SW 1271 (cell line): ENCODE results near the gene GBX1.

Experiments used
- DNase-seq, 2 experiments: peaks; one replicate each; lab custom pipeline; 2025; lab: John Stamatoyannopoulos, UW

Gene GBX1

DNA sequence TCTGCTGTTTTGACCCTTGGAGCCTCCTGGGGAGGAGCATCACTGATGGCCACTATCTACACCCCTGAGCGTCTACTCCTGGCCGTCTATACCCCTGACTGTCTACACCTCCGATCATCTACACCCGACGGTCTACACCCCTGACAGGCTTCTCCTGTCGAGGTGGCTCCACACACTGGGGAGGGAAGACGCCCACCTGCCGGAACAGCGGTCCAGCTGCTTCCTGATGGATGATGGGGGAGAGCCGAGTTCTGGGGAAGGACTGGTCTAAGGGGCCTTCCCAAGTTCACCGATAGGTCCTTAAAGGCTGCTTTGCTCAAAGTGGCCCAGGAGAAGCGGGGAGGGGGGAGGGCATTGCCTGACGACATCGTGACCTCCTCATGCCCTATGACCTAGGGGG, 39.4 kb downstream of the GBX1 start:
- no peak for DNase-seq

DNA sequence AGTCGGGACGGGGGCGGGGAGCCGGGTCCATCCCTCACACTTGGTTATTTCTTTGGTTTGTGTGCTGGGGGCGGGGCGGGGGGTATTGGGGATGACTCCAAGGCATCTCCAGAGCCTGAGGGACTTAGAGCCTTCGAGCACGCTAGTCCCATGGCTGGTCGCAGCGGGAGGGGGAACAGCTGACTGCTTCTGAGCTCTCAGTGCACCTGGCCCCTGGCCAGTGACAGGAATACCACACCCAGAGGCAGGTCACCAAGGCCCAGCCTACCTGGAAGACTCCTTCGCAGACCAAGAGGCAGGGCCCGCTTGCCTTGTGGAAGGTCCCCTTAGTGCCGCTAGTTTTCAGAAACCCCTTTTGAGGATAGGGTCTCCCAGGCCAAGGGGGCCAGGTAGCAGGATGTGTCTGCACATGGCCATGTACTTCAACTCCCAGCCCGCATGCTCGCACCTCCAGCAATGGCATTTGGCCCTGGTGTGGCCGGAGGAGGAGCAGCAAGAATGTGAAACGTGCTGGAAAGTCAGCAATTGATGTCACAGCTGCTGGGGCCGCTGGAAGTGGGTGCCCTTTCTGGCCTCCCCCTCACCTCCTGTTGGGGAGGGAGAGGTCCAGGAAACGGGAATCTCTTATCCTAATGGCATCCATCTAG, 40.9 kb downstream of the GBX1 start:
- DNase-seq = no peak

DNA sequence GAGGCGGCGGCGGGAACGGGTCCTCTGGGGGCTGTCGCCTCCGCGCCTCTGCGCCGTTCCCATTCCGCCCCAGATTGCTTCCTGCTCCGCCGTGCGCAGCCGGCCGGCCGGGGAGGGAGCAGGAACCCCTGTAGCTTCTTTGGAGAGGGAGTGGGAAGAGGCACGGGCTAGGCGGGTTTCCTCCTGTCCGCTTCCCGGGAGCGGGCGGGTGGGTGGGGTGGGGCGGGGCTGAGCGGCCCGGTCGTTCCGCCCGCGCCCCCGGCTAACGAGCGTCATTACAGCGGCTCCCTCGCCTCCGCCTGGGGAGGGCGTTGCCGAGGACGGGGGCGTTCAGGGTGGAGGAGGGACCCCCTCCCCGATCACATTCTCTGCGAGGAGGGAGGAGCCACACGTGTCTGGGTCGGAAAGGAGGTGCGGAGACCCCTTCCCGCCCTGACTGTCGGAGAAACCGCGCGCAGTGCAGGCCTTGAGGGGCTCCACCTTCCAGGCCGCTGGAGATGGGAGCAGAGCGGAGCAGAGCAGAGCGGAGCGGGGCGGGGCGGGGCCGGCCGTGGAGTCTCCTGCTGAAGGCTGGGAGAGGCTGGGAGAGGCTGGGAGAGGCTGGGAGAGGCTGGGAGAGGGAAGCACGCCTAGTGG, 41.5 kb downstream of the GBX1 start:
- DNase-seq = no peak

DNA sequence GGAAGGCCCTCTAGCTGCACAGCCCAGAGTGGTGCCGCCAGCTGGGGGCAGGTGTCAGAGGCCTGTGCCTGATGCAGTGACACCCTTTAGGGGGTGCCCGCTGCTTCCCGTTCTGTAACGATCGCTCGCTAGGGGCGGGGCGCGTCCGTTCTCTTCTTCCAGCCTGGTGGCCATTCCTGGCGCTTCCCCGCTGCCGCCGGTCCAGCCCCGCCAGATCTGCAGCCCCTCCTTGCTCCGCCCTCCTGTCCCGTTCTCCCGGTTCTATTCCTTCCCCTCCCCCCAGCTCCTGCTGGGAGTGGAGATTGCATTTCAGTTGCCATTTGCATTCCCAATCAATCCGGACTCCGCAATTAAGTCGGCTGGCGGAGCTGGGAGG, 42.0 kb downstream of the GBX1 start:
- no peak for DNase-seq

DNA sequence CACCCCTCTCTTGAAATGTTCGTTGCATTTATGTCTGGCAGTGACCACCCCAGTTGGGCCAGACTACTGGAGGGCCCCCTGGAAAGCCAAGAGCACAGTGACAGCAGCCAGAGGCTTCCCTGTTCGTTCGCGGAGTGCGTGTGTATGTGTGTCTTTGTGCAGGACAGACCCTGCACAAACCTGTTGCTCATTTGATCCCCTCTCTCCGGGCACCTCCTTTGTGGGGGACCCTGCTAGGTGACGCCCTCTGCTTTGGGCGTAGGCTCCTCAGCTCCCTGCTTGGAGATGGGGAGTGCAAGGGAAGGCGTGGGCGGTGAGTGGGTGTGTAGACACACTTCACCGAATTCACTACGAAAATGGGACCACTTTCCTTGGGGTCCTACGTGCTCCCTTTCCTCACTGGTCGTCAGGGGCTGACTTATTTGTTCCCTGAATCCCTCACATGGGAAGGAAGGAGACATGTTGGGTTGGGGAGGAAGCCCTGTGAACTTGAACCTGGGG, 42.5 kb downstream of the GBX1 start:
- no peak for DNase-seq

DNA sequence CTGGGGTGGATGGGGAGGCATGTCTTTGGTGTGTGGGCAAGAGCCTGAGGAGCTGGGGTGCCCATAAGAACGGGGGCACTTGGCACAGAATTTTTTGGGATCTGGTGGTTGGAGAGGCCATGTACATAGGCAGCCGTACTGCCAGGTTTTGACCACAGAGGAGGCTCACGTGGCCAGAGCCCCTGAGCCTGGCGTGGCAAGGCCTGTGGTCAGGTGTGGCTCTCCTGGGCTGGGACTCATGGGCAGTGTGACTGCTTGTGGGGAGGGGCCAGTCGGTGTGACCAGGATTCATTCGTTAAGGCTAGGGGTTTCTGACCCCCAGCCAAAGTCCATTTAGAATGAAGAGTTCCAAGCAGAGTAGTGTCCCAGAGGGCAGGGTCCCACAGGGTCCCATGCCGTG, 43.0 kb downstream of the GBX1 start:
- no peak for DNase-seq

DNA sequence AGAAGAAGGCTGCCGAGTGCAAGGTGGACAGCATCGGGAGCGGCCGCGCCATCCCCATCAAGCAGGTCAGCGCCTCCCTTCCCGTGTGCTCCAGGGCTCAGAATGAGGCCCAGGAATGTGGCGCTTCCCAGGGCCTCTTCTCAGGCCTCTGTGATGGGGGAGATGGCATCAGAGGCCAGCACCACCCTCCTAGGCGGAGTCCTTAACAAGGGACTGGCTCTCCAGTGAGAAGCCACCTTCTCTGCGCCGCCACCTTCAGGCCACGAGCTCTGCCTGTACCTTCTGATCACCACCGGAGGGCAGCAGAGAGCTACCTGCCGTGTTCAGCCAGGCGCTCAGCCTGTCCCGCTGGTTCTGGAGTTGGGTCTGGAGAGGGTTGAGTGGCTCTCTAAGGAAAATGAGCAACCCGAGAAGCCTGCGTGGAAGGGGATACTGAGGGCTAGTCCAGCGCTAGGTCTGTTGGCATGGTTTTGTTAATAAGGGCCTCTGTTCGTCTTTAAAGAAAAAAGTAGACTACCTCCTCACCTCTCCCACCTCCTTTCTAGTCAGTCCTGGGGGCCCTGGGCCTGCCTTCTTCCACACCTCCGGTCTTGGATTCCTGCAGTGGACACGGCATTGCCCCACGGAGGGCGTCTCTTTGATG, 43.6 kb downstream of the GBX1 start:
- DNase-seq = peak; percentile 29 to 69

DNA sequence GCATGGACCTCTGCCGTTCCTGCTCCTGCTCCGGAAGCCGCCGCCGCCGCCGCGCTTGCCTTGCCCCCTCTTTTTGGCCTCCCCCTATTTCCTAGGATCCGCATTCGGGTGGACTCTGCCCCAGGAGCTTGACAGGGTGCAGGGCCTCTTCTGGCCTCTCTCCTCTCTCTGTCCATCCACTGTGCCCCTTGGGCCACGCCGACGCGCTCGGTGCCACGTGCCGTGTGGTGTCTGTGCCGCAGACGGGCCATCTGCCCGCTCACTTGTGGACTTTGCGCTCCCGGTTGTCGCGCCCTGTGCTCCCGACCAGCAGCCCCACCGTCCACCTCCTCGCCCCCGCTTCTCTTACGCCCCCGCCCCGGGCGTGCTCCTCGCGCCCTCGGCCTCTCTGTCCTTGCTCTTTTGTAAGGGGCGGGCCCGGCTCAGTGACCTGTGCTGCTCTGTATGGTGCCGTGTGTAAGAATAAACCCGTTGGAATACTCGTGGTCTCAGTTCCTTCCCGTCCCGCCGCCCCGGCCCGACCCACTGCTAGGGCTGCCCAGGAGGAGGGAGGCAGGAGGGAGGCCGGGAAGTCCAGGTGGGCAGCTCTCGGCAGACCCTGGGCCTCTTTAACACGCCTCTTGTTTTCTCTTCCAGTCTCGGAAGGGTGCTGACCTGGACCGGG, 44.2 kb downstream of the GBX1 start:
- no peak for DNase-seq

DNA sequence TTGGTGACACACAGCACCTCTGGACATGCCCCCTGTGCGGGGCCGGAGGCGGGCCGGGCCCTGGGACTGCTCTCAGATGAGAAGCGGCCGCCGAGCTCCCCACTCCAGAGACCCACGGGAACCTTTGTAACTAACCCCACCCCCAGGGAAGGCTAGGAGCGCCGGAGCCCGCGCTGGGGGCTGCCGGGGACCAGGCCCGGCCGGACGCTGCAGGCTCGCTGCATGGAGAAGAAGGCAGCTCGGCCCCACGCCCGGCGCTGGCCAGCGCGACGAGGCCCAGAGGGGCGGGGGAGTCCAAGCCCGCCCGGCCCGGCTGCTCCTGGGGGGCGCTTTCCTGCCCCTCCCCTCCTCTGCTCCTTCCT, 44.7 kb downstream of the GBX1 start:
- no peak for DNase-seq

DNA sequence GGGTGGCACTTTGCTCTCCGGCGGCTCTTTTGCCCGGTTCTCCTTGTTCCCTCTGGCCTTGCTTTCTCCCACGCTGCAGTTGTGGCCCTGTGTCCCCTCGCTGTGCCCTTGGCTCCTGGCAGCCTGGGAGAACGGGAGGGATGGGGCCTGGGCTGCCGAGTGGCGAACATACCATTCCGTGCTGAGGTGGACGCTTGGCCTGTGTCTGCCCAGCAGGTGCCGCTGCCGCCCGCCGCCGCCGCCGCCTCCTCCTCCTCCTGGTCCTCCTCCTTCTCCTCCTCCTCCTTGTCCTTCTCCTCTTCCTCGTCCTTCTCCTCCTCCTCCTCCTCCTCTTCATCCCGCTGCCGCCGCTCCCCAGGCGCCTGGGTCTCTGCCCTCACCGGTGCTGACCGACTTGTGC, 45.2 kb downstream of the GBX1 start:
- DNase-seq = no peak

DNA sequence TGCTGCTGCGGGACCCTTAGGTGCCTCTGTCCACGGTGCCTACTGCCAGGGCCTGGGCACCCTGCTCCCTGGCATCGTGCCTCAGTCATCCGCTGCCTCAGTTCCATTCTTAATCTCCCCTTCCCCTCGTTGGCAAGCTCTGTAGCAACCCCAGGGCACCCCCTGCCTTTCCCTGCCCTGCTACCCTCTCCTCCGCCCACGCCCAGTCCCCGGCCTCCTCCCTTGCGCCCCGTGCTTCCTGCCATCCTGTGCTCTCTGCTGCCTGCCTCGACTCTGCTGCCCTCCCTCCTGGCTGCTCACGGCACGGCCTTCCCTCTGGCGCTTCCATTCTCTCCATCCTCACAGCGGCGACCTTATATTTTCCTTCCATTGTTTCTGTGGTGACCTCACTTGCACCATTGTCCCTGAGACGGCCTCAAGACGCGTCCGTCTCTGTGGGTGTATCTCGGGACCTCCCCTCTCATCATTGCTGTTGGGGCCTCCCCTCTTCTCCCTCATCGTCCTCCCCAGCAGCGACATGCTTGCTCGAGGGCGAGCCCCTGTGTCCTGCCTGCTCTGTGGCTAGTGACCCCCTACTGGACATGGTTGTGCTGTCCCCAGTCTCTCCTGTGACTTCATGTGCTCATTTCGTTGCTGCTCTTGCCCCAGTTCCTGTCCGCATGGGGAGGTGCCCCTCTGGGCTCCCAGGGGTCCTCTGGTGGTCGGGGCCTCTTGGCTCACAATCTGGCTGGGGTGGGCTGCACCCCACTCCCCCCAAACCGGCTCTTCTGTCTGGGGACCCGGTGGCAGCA, 45.9 kb downstream of the GBX1 start:
- no peak for DNase-seq

DNA sequence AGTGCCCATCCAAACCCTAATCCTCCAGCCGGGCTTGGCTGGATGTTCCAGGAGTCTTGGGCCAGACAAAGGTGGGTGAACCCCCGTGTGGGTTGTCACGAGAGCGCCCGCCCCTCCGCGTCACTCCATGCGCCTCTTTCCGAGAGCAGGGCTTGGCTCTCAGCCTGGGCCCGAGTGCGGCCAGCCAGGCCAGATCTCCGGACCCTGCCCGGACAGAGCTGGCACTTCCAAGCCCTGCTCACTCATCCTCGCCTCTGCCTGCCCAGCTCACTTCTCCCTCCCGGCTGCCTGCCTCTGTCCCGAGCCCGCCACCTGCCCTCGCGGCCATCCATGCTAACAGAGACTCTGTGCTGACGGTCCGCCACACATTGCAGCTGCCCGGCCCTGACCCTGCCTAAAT, 46.6 kb downstream of the GBX1 start:
- DNase-seq = no peak

DNA sequence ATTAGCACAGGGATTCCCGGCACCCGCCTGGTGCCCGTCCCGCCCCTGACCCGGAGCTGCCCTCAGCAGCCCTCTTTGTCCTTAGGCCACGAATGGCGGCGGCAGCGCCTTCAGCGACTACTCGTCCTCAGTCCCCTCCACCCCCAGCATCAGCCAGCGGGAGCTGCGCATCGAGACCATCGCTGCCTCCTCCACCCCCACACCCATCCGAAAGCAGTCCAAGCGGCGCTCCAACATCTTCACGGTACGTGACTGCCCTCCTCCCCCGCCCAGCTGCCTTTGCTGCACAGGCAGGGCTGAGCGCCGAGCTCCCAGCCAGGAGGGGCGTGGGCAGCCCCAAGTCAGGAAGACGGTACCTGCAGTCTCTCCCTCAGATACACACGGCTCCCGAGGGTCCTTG, 47.6 kb downstream of the GBX1 start:
- no peak for DNase-seq

DNA sequence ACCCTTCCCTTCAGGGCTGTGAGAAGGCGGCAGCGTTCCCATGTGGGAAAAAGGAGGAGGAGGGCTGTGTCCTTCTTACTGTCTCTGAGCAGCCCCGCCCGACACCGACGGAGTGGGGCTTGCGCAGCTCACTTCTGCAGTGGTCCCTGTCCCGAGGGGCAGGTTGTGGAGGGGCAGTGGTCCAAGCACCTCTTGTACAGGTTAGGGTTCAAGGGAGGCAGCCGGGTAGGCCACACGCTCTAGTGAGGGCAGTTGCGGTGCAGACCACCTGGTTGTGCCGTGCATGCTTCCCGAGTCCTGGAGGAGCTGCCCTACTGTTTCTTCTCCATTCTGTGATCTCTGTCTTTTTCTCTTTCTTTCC, 48.5 kb downstream of the GBX1 start:
- DNase-seq = no peak

DNA sequence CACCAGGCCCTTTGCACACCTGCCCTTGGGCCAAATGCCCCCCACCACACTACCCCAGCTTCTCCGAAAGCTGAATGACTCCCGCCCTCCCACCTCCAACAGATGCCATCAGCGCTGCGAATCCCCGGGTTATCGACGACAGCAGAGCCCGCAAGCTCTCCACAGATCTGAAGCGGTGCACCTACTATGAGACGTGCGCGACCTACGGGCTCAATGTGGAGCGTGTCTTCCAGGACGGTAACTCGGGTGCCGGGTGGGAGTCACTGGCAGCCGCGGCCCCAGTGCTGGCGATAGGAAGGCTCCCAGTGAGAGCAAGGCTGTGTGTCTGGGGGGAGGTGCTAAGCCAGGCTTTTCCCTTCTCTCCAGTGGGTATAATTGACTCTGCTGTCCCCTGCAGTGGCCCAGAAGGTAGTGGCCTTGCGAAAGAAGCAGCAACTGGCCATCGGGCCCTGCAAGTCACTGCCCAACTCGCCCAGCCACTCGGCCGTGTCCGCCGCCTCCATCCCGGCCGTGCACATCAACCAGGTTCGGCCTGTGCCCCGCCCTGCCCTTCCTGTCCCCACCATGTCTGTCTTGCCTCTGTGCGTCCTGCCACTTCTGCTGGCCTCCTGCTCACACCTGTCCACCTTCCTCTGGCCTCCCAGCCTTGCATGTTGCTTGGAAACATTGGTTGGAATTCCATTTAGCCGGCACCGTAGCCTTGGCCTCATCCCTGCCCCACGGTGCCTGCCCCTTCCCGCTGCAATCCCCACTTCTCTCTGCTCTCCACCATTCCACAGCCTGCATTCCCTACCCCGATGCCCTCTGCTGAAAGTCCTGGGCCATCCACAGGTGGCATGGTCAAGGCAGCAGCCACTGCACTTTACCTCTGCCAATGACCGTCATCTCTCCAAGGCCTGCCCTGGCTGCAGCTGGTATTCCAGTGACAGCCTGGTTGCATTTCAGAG, 49.1 kb downstream of the GBX1 start:
- no peak for DNase-seq

DNA sequence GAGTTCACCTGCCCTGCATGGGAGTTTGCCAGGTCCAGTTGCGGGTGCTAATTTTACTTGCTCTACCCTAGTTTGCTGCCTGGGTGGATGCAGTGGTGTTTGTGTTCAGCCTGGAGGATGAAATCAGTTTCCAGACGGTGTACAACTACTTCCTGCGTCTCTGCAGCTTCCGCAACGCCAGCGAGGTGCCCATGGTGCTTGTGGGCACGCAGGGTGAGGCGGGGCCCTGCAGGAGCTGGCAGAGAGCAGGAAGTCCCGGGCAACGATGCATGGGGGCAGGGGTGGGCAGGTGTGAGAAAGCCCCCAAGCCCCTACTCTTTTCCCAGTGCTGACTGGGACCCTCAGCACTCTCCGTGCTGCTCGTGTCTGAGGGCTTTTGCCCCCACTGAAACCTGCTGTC, 49.9 kb downstream of the GBX1 start:
- DNase-seq = no peak

DNA sequence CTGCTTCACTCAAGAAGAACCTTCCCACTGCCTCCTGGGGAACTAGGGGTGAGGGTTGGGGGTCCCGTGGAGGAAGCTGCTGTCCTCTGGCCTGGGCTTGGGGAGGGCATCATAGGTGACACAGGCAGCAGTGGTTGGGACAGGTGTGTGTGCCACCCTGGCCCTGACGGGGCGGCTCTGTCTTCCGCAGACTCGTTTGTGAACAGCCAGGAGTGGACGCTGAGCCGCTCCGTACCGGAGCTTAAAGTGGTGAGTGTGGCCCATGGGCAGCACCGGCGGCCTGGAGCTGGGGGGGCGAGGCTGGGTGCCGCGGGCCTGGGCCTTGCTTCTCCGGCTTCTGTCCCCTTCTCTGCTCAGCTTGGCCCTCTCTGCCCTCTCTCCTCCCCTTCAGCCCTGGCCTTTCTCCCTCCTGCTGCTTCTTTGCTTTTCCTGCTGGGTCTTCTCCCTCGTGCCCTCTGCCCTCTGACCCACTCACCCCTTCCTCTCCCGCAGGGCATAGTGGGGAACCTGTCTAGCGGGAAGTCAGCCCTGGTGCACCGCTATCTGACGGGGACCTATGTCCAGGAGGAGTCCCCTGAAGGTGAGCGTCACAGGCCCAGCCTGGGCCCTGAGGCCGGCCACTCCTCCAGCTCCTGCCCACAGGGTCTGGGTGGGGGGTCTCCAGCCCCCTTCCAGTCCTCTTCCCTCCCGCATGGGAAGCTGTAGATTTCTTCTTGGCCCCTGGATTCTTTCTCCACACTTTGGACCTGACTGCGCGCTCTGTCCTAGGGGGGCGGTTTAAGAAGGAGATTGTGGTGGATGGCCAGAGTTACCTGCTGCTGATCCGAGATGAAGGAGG, 50.7 kb downstream of the GBX1 start:
- DNase-seq = no peak

DNA sequence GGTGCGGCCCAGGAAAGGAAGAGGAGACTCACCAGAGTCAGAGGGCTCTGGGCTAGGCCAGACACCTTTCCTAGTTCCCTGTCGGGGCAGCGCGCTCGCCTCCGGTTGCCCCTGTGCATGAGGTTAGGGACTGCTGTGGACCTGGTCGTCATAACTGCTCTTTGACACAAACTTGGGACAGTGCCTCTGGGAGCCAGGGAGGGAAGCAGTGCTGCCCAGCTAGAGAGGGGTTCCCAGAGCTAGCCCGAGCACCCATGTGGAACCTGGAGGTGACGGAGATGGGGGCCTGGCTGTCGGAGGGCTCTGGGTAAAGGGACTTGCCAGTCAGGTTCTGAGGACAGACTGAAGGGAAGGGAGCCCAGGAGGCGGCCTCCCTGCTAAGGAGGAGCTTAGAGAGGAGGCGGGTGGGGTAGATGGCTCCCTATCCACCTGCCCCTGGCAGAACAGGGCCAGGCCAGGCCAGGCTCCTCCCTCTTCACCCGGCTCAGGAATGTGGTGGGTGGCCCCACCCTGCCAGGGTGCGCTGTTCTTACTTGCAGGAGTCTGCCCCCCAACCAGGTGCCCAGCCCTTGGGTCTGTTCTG, 51.6 kb downstream of the GBX1 start:
- no peak for DNase-seq

DNA sequence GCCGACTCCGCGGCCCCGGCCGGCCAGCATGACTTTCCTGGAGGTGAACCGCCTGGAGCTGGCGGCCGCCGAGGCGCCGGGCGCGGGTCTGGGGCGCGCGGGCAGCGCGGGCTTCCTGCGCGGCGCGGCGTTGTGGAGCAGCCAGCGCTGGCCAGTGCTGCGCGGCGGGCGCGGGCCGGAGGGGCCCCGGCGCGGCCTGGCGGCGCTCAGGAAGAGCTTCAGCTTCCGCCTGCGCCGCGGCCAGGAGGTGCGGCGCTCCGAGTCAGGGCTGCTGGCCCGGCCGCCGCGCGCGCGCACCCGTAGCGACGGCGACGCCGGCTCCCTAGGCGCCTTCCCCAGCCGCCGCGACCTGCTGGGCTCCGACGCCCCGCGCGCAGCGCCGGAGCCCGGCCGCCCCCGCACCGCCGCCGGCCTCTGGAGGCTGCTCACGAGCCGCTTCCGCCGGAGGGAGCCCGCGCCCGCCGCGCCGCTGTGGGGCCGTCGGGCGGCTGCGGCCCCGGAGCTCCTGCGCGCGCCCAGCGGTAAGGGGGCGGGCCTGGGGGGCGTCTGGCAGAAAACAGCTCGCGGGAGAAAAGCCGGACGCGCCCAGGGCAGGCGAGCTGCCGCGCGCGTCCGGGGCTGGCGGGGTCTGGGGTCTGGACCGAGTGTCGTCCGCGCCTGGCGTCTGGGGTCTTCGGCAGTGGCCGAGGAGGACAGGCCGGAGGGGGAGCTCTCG, 52.2 kb downstream of the GBX1 start:
- no peak for DNase-seq
